ENCODE measurements around the gene TPPP.

Gene TPPP

DNA sequence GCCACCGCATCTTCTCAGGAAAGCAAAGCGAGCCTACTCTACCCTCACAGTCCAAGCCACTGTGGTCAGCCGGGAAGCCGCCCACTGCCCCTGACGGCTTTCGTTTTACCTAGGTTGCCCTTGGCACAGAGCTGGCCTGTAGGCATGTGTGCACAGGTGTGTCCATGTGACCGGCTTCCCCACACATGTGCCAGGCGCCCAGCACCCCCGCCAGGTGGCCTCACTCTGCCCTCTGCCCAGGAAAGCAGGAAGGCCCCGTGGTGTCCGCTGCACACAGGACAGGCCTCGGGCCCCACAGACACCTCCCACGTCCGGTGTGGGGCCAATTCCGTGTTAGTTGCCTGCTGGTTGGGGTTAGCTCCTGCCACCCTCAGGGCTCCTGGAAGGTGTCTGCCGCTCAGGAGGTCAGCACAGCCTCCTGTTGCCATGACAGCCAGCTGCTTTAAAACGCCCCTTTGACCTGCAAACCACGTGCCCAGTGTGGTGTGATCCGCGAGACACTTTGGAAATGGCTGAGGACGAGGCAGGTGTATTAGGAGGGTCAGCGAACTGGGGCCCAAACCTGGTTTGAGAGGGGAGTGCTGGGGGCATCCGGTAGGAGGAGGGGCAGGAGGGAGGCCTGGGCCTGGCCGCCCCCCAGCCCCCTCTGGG is 28.7 kb downstream of the TPPP start:
- no peak for DNase-seq

DNA sequence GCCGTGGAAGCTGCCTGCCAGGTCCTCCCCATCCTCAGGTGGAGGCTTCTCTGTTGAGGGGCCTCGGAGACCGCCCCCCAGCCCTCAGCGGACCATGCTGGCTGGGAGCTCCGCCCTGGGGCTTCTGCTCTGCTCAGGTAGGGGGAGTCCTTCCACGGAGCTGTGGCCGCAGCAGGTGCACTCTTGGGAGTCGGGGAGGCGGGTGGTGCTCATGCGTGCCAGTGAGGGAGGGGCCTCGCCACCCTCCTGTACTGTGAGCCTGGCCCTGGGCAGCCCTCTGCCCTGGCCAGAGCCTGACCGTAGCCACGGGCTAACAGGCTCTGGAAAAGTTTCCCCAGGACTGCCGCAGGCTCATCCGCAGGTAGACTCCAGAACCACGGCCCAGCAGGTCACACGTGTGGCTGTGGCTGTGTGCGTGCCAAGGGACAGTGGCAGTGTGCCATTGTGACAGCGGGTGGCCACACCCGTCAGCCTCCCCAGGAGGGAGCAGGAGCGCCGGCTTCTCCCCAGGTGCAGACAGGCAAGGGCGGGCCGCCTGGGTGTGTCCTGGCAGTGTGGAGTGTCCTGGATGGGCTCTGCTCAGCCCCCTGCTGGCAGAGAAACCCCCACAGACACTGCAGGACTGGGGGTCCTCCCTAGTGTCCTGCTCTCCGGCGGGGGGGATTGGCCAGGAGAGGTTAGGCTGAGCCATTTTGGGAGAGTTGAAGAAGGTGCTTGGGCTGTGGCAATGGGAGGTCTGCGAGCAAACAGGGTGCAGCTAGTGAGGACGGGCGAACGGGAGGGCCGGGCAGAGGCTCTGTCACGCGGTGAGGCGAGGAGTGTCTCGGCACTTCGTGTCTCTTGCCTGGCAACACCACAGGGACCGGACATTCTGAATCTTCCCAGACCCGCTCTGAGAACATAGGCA is 29.5 kb downstream of the TPPP start:
- no peak for DNase-seq

DNA sequence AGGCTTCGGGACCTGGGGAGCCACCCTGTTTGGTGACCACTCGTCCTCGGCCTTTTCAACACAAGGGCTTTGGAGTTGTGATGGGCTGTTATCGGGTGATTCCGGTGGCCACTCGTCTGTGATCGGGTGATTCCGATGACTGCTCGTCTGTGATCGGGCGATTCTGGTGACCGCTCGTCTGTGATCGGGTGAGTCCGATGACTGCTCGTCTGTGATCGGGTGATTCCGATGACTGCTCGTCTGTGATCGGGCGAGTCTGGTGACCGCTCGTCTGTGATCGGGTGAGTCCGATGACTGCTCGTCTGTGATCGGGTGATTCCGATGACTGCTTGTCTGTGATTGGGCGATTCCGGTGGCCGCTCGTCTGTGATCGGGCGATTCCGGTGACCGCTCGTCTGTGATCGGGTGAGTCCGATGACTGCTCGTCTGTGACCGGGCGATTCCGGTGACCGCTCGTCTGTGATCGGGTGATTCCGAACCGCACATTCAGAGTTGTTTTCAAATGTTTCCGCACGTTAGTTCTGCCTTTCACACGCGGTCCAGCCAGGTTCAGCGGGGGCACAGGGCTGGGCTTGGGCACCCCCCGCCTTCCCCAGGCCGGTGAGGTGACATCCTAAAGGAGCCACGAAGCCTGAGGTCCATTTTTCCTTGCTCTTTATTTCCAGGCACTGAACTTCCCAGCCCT is 30.3 kb downstream of the TPPP start:
- DNase-seq: no peak

DNA sequence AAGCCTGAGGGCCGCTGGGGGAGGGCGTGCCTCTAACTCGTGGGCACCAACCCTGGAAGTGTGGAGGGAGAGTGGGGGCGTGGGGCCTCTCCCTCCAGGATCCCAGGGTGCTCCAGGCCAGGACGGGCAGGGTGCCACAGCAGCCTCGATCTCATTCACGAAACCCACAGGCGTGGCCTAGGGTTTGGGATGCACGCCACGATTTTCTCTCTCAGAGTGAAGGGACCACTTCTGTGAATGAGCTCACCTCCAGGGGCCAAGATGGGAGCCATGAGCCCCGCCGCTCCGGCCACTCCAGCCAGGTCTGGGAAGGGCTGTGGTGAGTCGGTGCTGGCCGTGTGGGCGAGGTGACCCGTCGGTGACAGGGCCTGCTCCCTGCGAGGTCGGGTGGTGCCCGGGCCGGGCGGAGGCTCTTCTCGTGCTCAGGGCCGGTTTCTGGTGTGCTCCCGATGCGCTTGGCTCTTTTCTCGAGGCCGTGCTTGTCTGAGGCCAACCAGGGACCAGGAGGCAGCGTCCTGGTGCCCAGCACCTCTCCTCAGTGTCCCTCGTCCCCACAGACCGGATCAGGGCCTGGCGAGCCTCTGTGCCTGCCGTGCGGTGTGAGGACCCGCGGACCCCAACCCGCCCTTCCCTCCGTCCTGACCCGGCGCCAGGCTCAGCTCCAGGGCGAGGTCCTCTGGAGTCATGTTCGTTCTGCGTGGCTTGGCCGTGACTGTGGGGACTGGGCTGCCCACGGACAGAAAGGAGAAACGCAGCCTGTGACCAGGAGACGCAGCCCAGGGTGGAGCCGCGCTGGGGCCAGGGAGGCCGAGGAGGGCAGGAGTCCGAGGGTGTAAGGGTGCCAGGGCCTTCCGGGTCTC is 31.0 kb downstream of the TPPP start:
- DNase-seq: no peak

DNA sequence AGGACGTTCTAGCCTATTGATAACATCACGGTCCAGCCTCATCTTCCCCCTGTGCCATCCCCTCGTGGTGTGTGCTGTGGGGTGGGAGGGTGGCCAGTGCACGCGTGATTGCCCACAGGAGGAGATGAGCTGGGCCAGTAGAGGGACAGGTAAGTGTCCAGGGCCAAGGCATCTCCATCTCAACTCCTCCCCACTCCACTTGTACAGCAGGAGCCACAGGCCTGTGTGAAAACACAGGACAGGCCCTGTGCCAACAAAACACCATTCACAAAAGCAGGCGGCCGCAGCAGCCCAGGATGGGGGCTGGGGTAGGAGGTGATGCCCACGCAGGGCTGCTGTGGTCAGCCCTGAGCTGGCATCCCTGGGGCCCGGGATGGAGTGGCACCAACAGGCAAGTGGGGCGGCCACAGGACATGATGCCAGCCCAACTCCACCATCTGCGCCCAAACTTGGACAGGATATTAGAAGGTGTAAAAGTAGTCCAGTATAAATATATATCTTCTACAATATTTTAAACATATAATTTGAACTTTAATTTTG is 32.6 kb downstream of the TPPP start:
- DNase-seq: no peak

DNA sequence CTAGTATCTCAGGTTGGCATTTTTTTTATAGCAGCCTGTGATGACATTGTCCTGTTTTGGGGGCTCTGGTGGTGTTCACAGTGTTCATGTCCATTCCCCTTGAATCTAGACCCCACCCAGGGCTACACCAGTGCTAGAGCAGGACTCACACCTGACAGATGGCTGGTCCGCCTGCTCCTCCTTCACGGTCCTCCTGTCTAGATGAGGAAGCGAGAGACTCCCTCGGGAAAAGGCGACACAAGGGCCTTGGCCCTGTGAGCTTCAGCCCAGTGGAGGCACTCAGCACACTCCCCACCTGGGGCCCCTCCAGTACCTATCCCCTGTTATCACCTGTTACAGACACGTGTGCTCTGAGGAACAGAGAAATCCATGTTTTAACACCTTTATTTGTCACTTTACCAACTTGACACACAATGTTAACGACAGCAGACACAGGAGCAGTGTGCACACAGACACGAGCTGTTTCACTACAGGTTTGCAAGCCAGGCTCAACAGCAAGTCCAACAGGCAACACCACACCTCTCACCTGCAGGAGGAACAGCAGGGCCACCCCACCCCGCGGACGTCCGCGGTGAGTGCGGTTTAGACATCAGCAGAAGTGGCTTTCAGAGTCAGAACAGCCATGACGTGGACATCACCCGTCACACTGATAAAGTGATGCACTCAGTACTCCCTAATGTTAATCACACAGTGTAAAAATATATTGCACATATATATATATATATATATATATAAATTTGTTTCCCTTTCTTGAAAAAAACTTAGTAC is 33.5 kb downstream of the TPPP start:
- no peak for DNase-seq

DNA sequence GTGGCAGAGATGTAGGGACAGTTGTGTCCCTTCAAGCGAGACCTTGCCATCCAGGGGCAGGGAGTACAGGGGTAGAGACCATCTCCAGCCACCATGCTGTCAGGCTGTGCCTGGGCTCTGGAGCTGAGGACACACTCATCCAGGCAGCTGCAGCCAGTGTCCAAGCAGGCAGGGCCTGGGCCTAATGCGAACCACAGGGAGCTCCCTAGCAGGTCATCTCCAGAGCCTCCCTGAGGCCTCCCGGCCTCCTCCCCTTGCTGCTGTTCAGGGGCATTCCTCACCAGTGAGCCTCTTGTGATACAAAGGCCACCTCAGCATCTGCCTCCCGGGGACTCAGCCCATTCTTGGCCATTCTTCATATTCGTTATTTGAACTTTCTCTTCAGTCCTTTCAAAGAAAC is 35.0 kb downstream of the TPPP start:
- DNase-seq: no peak

DNA sequence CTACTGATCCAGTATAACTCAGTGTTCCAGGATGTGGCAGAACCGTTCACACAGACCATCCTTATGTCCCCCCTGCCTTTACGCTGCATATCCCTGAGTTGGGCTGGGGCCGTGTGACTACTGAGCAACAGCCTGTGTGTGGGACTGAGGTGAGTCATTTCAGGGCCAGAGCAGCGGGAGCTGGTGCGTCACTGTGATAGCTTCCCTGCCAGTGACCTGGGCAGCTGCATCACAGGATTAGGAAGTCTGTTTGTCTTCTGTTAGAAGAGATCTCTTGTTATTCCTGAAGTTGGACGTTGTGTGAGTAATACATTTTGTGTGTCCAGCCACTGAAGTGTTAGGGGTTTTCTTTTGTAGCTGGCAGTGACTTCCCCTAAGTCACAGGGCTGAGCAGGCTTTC is 35.6 kb downstream of the TPPP start:
- no peak for DNase-seq

DNA sequence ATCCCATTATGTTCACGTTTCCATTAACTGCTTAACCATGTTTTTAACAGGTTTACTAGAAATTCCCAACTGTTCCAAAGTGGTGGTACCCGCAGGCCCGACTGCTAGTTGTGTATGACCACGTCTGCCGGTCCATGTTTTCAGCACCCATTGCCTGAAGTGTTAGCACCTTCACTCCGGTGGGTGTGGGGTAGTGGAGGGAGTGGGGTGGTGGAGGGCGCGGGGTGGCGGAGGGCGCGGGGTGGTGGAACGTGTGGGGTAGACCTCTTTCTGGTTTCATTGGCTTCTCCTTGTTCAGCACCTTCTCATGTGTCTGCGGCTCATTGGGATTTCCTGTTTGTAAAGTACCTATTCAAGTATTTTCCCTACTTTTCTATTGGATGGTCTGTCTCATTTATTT is 37.7 kb downstream of the TPPP start:
- no peak for DNase-seq

DNA sequence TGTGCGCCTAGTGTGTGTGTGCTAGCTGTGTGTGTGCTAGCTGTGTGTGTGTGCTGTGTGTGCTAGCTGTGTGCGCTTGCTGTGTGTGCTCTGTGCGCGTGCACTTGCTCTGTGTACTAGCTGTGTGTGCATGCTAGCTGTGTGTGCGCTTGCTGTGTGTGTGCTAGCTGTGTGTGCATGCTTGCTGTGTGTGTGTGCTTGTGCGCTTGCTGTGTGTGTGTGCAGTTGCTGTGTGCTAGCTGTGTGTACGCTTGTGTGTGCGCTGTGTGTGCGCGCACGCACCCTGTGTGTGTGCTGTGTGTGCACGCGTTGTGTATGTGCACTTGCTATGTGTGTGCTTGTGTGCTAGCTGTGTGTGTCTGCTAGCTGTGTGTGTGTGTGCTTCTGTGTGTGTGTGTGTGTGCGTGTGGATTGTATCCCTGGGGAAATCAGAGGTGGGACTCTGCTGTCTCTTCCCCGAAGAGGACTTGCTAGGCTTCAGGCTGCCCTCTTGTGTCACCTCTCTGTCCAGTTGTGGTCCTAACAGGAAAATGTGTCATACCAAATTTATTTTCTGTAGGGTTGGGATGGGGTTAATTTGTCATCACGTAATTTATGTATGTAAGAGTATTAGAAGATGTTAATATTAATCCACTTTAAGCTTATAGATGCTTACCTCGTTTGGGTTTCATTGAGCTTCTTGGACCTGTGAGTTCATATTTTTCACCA is 38.9 kb downstream of the TPPP start:
- DNase-seq: no peak

DNA sequence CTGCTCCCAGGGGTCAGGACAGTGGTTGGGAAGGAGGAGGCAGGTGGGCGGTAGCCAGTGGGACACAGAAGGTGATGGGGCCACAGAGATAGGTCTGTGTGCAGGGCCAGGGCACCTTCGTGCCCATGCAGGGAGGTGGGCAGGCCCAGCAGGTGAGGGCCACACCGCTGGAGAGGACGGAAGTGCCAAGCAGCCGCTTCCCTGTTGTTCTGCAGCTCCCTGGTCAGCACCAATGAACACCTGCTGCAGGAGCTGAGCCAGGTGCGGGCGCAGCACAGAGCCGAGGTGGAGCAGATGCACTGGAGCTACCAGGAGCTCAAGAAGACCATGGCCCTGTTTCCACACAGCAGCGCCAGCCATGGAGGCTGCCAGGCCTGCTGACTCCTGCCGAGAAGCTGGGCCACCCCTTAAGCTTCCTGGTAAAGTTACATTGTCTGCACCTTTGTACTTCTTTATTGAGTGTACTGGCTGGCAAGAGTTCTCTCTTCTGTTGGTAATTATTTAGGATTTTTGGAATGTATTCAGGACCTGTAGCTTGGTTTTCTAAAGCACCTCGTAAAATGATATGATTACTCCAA is 40.3 kb downstream of the TPPP start:
- no peak for DNase-seq

DNA sequence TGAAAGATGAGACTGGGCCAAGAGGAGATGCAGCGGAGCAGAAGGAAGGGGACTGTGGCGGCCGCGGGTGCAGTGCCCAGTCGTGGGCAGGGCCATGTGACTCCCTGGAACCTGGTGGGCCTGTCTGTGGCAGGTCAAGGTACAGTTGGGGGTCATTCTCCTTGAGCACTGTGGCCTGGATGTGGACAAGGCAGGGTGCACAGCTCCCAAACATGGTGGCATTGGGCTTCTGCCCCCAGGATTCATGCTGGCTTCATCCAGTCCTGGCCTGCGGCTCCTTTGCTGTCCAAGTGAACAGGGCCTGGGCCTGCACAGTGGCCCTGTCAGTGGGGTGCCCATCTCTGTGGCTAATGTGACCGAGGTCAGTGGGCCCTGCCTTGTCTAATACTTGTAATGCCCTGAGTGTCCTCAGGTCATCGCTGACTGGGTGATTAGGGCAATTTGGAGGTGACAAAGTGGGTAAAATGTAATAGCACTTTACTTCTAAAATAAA is 41.1 kb downstream of the TPPP start:
- no peak for DNase-seq

DNA sequence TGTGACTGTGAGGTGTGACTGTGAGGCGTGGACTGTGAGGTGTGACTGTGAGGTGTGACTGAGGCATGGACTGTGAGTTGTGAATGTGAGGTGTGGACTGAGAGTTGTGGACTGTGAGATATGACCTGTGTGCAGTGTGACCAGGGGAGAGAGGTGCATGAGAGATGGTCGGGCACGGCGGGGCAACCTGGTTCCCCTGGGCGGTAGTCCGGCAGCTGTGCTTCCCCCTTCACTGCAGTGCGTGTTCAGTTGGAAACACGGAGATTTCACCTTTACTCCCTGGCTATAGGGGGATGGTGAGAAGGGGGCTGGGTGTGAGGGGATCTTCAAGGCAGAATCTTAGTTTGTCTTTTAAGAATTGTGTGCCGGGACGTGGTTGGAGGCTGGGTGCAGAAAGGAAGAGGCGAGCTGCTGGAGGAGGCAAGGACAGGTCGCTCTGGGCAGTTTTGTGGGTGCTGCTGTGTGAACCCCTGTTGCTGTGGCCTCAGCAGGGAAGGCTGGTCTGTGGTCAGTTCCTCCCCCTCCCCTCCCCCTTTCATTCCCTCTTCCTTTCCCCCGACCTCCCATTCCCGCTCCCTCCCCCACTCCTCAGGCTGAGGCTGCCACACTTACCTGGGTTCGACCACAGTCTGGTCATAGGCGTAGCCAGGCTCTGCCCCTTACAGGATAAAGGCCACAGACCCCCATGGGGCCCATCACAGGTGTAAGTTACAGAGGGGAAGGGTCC is 41.7 kb downstream of the TPPP start:
- DNase-seq: no peak

DNA sequence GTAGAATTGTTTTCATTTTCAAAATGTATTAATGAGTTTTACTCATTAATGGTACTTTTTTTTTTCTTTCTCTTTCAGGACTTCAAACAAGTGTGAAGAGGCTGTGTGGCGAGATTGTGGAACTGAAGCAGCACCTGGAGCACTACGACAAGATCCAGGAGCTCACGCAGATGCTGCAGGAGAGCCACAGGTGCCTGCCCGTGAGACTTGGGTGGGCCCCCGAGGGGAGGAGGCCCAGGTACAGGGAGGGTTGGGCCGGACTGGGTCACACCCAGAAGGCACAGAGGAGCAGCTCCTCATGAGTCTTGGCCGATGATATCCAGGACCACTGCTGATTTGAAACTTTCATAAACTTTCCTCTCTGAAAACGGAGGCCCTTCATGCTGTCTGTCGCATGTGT is 45.4 kb downstream of the TPPP start:
- no peak for DNase-seq

DNA sequence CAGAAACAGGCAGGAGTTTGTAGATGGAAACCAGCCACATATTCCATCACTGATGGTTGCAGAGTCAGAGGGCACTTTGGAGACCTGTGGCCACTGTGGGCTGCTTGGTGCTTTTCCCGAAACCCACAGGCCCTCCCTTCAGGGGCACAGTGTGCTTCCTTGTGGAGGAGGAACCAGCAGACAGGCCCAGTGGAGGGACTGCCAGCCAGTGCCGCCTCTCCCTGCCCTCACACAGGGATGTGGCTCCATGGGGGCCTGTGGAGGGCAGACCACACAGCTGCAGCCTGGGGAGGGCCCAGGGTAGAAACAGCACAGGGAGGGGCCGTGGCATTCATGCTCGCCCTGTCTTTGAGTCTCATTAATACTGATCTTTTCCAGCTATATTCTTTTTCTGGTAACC is 45.8 kb downstream of the TPPP start:
- no peak for DNase-seq

DNA sequence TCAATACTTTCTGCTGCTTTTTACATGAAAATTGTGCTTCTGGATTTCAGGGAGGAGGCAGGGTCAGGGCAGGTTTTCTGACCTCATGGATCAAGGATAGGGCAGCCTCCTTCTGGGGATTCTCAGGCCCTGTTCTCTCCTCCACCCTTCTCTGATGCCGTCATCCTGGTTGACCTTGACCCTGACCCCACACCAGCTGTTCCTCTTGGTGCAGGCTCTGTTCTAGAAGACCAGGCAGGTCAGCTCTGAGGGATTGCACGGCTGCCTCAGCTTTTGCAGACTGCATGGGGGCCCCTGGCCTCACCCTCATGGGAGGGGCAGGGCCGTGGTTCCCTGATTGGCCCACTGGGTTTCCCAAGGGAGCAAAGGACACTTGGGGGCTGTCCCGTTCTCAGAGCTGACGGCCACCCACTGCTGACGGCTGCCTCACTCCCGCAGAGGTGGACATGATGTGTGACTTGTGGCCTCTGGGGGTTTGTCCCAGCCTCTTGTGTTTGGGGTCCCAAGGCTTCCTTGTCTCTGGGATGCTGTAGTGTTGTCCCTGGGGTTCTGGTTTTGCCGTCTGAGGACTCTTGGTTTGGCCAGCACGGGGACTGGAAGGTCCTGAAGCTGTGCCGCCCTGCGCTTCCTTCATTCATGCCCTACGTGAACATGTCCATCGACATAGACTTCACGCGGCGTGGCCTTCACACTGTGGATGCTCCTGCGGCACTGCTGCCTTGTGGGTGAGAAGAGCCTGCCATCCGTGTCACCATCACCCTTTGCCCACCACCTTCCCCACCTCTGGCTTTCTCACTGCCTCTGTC is 46.6 kb downstream of the TPPP start:
- no peak for DNase-seq

DNA sequence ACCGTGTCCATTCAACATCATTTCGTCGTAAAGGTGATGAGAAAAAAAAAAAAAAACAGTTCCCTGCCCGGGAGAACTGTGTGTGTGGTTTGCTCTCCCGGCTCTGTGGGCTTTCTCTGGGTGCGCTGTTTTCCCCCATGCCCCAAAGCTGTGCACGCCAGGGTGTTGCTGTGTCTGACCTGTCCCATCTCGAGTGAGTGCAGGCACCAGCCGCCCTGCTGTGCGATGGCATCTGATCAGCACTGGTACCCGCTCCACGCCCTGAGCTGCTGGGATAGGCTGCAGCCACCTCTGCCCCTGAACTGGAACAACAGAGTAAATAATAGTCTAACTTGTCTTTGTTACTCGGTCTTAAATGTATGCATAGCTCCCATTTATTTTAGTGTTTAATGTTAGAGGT is 47.7 kb downstream of the TPPP start:
- no peak for DNase-seq

DNA sequence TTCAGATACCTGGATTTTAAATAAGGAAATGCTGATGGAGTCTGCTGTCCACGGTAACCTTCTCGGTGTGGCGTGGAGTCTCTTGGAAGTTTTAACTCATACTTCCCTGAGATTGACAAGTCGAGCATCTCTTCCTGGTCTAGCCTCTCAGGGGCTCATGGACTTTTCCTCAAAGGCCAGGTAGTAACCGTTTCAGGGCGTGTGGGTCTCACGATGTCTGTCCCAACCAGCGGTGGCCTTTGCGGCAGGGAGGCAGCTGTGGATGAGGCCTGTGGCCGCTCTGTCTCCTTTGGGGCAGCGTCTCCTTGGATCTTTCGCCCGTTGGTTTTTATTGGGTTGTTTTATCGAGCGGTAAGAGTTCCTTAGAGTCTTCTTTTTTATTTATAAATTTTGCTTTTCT is 48.2 kb downstream of the TPPP start:
- DNase-seq: no peak

DNA sequence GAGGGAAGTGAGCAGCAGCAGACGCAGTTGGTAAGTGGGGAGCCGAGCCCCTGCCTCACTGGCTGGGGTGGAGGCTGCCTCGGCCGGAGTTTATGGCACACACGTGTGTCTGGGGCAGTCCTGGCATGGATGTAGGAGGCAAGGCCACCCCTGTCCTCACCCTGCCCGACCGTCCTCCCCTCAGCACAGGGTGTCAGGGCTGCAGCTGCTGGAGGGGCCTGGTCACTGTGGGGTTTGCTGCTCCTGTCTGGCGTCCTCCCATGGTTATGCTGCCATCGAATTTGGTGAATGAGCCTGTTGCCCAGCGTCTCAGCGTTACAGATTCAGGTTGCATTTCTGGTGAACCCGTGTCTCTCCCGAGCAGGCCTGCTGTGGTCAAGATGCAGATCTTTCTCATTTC is 48.6 kb downstream of the TPPP start:
- no peak for DNase-seq
